ENCODE measurements around the gene WDR81.

GRCh38 chr17:1724351-1724868 lies at the start of gene WDR81:
- TF ChIP-seq EZH2 (IDR thresholded peaks at IDR 0.05; ENCODE audit: borderline replicate concordance, low read length) (no peak), CTCF (IDR thresholded peaks at IDR 0.05; ENCODE audit: low read length) (no peak)

Measured in OCI-LY1 (cell line).